K562 (cell line): ENCODE data around the gene FAM110D.

ENCODE experiments used
- ATF2 ChIP-seq: sonication (generic); formaldehyde crosslinking; IDR thresholded peaks from 2 replicates; pipeline ENCODE4 v1.8.1; 2022; ENCODE audit warnings: missing genetic modification reagents
- CTCF ChIP-seq, 3 experiments: IDR thresholded peaks in 2 of 3; conservative IDR thresholded peaks in 1 of 3; 2 replicates each; pipeline ENCODE4 v1.5.1; 2011 to 2012; ENCODE audit warnings: low read length in 3 of 3, mild to moderate bottlenecking in 3 of 3, control low read depth in 2 of 3, improper control_type of control experiment in 1 of 3, inconsistent platforms in 1 of 3, low read depth in 1 of 3, mixed read lengths in 1 of 3, moderate library complexity in 1 of 3; ENCODE audit not compliant: insufficient read depth in 2 of 3
- E2F5 ChIP-seq: sonication (generic); formaldehyde crosslinking; IDR thresholded peaks from 2 replicates; pipeline ENCODE4 v1.8.0; 2022; ENCODE audit warnings: mild to moderate bottlenecking, missing genetic modification reagents
- ELK1 ChIP-seq: sonication (generic); formaldehyde crosslinking; IDR thresholded peaks from 2 replicates; pipeline ENCODE4 v1.8.1; 2022; ENCODE audit warnings: missing genetic modification reagents
- EZH2 ChIP-seq: IDR thresholded peaks from 2 replicates; pipeline ENCODE4 v1.6.1; 2012; ENCODE audit warnings: low read depth, mild to moderate bottlenecking, inconsistent platforms, low read length, borderline replicate concordance
- HMG20A ChIP-seq: fragments of 450-650 bp; formaldehyde crosslinking; conservative IDR thresholded peaks from 2 replicates; pipeline ENCODE4 v1.4.0; 2020; ENCODE audit warnings: mild to moderate bottlenecking, mixed read lengths
- ILK ChIP-seq: fragments of 450-650 bp; IDR thresholded peaks from 2 replicates; pipeline ENCODE4 v1.6.1; 2016; ENCODE audit warnings: missing genetic modification characterization, low read depth, mild to moderate bottlenecking, missing compliant biosample characterization, moderate library complexity, borderline replicate concordance
- KDM1A ChIP-seq, 2 experiments: fragments of 450-650 bp; IDR thresholded peaks; 2 replicates each; pipeline ENCODE4 v1.6.1; 2016; ENCODE audit warnings: mild to moderate bottlenecking in 2 of 2
- RCOR1 ChIP-seq, 2 experiments: IDR thresholded peaks; 2 replicates each; pipeline ENCODE4 v1.6.1; 2012; ENCODE audit warnings: low read depth in 2 of 2, low read length in 2 of 2, borderline replicate concordance in 1 of 2, improper control_type of control experiment in 1 of 2
- TEAD1 ChIP-seq, 2 experiments: fragments of 450-650 bp in 1 of 2; sonication (generic) in 1 of 2; formaldehyde crosslinking; IDR thresholded peaks; 2 replicates each; pipeline versions ENCODE4 v1.4.0 to v1.8.0; 2020 to 2022; ENCODE audit warnings: mild to moderate bottlenecking in 2 of 2, missing genetic modification reagents in 1 of 2
- ZBTB33 ChIP-seq: sonication (generic); formaldehyde crosslinking; IDR thresholded peaks from 2 replicates; pipeline ENCODE4 v1.8.1; 2023; ENCODE audit warnings: mild to moderate bottlenecking, missing genetic modification reagents
- ZNF224 ChIP-seq: sonication (generic); formaldehyde crosslinking; IDR thresholded peaks from 2 replicates; pipeline ENCODE4 v1.8.0; 2022; ENCODE audit warnings: mild to moderate bottlenecking, missing genetic modification reagents
- ZSCAN29 ChIP-seq: fragments of 450-650 bp; IDR thresholded peaks from 2 replicates; pipeline ENCODE4 v1.6.1; 2017

- TF ChIP-seq EZH2 (no peak), TEAD1 (CRISPR knock-in tag; IDR thresholded peaks at IDR 0.05) (no peak), ELK1 (no peak), HMG20A (CRISPR knock-in tag) (no peak), ZBTB33 (no peak), ZSCAN29 (no peak), CTCF (IDR thresholded peaks at IDR 0.05 in 2 of 3, conservative IDR thresholded peaks at IDR 0.05 in 1 of 3; ENCODE audit: insufficient read depth in 2 of 3, low read depth in 1 of 3, low read length in 3 of 3) (no peak), E2F5 (CRISPR knock-in tag) (no peak), ZNF224 (CRISPR knock-in tag) (no peak), ILK (tag) (no peak), ATF2 (CRISPR knock-in tag) (no peak), KDM1A (IDR thresholded peaks at IDR 0.05) (no peak), RCOR1 (IDR thresholded peaks at IDR 0.05; ENCODE audit: borderline replicate concordance in 1 of 2, low read depth in 2 of 2, low read length in 2 of 2) (no peak)
Observed at GRCh38 chr1:26154750-26155149, 4.1 kb upstream of the FAM110D start.
